Measurements from ENCODE around the gene NFASC. TPM values are rescaled to one million over a fixed set of nuclear protein-coding genes. Genes with fewer than 3 reads are reported as not detected.

The NFASC gene
- total RNA-seq, 1 donor from 2014 or later: 6.9 TPM

- TF ChIP-seq, protein P1, sequence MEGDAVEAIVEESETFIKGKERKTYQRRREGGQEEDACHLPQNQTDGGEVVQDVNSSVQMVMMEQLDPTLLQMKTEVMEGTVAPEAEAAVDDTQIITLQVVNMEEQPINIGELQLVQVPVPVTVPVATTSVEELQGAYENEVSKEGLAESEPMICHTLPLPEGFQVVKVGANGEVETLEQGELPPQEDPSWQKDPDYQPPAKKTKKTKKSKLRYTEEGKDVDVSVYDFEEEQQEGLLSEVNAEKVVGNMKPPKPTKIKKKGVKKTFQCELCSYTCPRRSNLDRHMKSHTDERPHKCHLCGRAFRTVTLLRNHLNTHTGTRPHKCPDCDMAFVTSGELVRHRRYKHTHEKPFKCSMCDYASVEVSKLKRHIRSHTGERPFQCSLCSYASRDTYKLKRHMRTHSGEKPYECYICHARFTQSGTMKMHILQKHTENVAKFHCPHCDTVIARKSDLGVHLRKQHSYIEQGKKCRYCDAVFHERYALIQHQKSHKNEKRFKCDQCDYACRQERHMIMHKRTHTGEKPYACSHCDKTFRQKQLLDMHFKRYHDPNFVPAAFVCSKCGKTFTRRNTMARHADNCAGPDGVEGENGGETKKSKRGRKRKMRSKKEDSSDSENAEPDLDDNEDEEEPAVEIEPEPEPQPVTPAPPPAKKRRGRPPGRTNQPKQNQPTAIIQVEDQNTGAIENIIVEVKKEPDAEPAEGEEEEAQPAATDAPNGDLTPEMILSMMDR (IDR thresholded peaks at IDR 0.05; ENCODE audit: unreplicated experiment): no peak
- no peak overlapping the region for H3K27ac Mint-ChIP-seq
- H3K9me3 Mint-ChIP-seq (ENCODE audit: low read depth): no peaks in the 10 kb centered on the region
- H3K4me3 Mint-ChIP-seq (ENCODE audit: low read depth): peak overlapping the region; percentile 46
- peaks cover 71% of the 10 kb centered on the region for H3K27me3 Mint-ChIP-seq
- H3K36me3 Mint-ChIP-seq (ENCODE audit: insufficient read depth): no peaks in the 10 kb centered on the region
- no peak for DNase-seq (ENCODE audit: low spot score, unreplicated experiment)
- H3K4me1 Mint-ChIP-seq (ENCODE audit: low read depth): no peaks in the 10 kb centered on the region
Measured at GRCh38 chr1:204829133-204829825, 41.4 kb upstream of the NFASC start.

- no peak for DNase-seq (ENCODE audit: low spot score, unreplicated experiment)
- H3K9me3 Mint-ChIP-seq (ENCODE audit: low read depth): no peaks in the 10 kb centered on the region
- H3K4me1 Mint-ChIP-seq (ENCODE audit: low read depth): no peaks in the 10 kb centered on the region
- no peaks in the 10 kb centered on the region for H3K36me3 Mint-ChIP-seq (ENCODE audit: insufficient read depth)
- TF ChIP-seq, protein P1 (IDR thresholded peaks at IDR 0.05; ENCODE audit: unreplicated experiment): no peak
- peaks cover 70% of the 10 kb centered on the region for H3K27me3 Mint-ChIP-seq
- no peak overlapping the region for H3K27ac Mint-ChIP-seq
- H3K4me3 Mint-ChIP-seq (ENCODE audit: low read depth): no peak overlapping the region
Measured at GRCh38 chr1:204830747-204831146, 39.9 kb upstream of the NFASC start.

DNA sequence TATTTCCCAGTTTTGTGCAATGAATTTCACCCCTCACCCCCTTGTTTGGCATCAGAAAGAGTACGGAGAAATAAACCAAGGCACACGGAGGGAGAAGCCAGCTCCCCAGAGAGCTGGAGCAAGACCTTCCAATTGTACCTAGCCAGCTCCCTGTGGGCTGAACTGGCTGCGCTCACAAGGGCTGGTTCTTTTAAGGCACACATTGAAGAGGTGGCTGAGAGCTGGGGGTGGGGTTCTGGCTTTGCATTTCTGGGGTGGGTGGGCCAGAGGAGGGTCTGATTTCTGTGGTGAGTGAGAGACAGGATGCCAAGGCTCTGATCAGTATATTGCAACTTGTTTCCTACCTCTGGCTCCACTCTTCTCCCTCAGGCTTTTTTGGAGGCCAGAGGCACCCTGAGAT, 39.5 kb upstream of the NFASC start:
- no peaks in the 10 kb centered on the region for H3K9me3 Mint-ChIP-seq (ENCODE audit: low read depth)
- no peak overlapping the region for H3K27ac Mint-ChIP-seq
- H3K4me1 Mint-ChIP-seq (ENCODE audit: low read depth): no peaks in the 10 kb centered on the region
- TF ChIP-seq, protein P1 (IDR thresholded peaks at IDR 0.05; ENCODE audit: unreplicated experiment): no peak
- H3K27me3 Mint-ChIP-seq: peaks cover 68% of the 10 kb centered on the region
- H3K36me3 Mint-ChIP-seq (ENCODE audit: insufficient read depth): no peaks in the 10 kb centered on the region
- DNase-seq (ENCODE audit: low spot score, unreplicated experiment): no peak
- no peak overlapping the region for H3K4me3 Mint-ChIP-seq (ENCODE audit: low read depth)

DNA sequence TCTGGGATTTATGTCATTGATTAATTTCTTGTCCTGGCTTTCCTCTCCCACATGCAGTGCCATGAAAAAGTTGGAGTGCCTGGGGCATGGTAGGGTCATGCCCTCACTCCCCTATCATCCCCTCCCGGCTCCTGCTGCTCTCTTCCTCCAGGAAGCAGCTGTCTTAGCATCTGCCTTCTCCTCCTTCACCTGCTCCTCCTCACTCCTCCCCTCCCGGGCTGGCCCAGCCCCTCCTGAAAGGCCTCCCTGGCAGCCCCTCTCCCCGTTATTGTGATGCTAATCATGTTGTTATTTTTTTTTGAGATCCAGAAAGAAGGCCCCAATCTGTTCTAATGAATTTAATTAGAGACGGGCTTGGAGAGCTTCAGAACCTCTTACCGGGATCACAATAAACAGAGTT, 36.3 kb upstream of the NFASC start:
- no peaks in the 10 kb centered on the region for H3K4me1 Mint-ChIP-seq (ENCODE audit: low read depth)
- no peak overlapping the region for H3K27ac Mint-ChIP-seq
- no peaks in the 10 kb centered on the region for H3K9me3 Mint-ChIP-seq (ENCODE audit: low read depth)
- H3K4me3 Mint-ChIP-seq (ENCODE audit: low read depth): no peak overlapping the region
- no peaks in the 10 kb centered on the region for H3K36me3 Mint-ChIP-seq (ENCODE audit: insufficient read depth)
- DNase-seq (ENCODE audit: low spot score, unreplicated experiment): no peak
- H3K27me3 Mint-ChIP-seq: peaks cover 42% of the 10 kb centered on the region
- TF ChIP-seq, protein P1 (IDR thresholded peaks at IDR 0.05; ENCODE audit: unreplicated experiment): no peak

DNA sequence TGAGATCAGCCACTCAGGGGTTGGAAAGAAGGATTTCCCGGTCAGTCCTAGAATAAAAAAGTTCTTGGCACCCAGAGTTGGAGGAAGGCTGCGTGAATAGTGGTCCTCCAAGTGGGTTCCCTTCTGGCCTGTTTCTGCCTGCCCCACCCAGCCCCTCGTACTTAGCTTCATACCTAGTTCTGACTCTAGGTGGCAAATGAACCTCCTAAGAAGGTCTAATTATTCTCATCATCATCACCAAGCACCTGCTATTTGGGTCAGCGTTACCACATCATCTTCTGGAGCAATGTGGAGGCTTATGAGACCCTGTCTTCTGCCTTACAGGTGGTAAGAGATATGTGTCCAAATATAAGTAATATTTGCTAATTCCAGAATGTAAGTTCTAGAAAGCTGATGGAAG, 35.9 kb upstream of the NFASC start:
- Mint-ChIP-seq H3K36me3 (ENCODE audit: insufficient read depth) (no peaks in the 10 kb centered on the region), H3K4me3 (ENCODE audit: low read depth) (no peak overlapping the region), H3K27me3 (peaks cover 38% of the 10 kb centered on the region), H3K27ac (no peak overlapping the region), H3K9me3 (ENCODE audit: low read depth) (no peaks in the 10 kb centered on the region), H3K4me1 (ENCODE audit: low read depth) (no peaks in the 10 kb centered on the region)
- no peak for DNase-seq (ENCODE audit: low spot score, unreplicated experiment)
- TF ChIP-seq, protein P1 (IDR thresholded peaks at IDR 0.05; ENCODE audit: unreplicated experiment): no peak
